Activated naive CD8-positive, alpha-beta T cell (primary cell): ENCODE data around the gene KCTD2.
"Not testable (repeated sequence)": the region's sequence is repeated elsewhere in the genome, so short reads cannot be mapped to it uniquely, and the experiment has no call there.

Experiments used
- H3K27ac Mint-ChIP-seq: one replicate; pipeline ENCODE4 v1.8.0; 2021; ENCODE audit warnings: mixed read lengths
- H3K27me3 Mint-ChIP-seq: one replicate; pipeline ENCODE4 v1.8.0; 2021; ENCODE audit warnings: mixed read lengths
- H3K36me3 Mint-ChIP-seq: one replicate; pipeline ENCODE4 v1.8.0; 2021; ENCODE audit warnings: mixed read lengths
- H3K4me1 Mint-ChIP-seq: one replicate; pipeline ENCODE4 v1.8.0; 2021; ENCODE audit warnings: low read depth, mixed read lengths
- H3K4me3 Mint-ChIP-seq: one replicate; pipeline ENCODE4 v1.8.0; 2021; ENCODE audit warnings: mild to moderate bottlenecking, mixed read lengths
- H3K9me3 Mint-ChIP-seq: one replicate; pipeline ENCODE4 v1.8.0; 2021; ENCODE audit warnings: low read depth, mixed read lengths

Gene KCTD2

DNA sequence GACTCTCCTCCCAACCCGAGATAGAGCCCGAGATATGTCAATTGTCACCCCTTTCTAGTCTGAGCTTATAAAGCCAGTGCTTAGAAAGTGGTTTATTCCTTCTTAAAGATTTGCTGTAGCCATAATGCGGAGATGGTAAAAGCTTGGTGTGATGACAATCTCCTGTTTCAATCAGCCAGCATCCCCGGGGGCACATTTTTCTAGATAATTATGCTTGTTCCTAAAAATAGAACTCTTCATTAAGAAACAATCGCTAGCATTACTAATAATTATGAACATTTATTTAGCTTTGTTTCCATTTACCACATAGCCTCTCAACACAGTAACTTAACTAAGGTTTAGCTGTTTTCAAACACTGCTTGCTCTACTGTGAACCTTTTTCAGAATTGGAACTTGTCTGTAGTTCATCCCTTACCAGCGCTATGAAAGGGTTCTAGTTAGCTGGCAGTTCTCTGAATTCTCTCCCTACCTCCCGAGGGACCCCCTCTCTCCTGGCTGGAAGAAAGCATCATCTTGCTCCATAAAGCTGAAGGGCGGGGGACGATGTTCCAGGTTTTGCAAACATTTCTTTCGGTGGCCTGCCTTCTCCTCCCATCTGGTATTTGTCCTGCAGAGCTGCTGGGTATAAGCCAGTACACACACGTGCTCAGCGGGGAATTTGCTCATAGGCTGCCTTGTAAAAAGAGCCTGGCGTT, 35.5 kb upstream of the KCTD2 start:
- peak overlapping the region; percentile 93 for H3K27ac Mint-ChIP-seq
- H3K4me1 Mint-ChIP-seq: peaks cover 32% of the 10 kb centered on the region
- H3K36me3 Mint-ChIP-seq: peaks cover 10% of the 10 kb centered on the region
- H3K27me3 Mint-ChIP-seq: no peaks in the 10 kb centered on the region
- H3K9me3 Mint-ChIP-seq: no peaks in the 10 kb centered on the region
- H3K4me3 Mint-ChIP-seq: peak overlapping the region; percentile 91

DNA sequence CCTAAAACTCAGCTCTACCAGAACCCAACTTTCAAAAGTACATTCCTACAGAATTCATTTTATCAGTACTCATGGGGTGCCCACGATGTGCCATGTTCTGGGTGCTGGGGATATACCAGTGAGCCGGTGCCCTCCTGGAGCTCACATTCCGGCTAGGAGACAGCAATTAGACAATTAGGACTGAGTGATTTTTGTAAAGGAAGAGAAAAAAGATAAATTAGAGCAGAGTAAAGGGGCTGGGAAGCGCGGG, 35.0 kb upstream of the KCTD2 start:
- Mint-ChIP-seq H3K27me3 (no peaks in the 10 kb centered on the region), H3K9me3 (no peaks in the 10 kb centered on the region), H3K36me3 (peaks cover 10% of the 10 kb centered on the region), H3K4me1 (peaks cover 32% of the 10 kb centered on the region), H3K4me3 (peak overlapping the region; percentile 91), H3K27ac (peak overlapping the region; percentile 93)

DNA sequence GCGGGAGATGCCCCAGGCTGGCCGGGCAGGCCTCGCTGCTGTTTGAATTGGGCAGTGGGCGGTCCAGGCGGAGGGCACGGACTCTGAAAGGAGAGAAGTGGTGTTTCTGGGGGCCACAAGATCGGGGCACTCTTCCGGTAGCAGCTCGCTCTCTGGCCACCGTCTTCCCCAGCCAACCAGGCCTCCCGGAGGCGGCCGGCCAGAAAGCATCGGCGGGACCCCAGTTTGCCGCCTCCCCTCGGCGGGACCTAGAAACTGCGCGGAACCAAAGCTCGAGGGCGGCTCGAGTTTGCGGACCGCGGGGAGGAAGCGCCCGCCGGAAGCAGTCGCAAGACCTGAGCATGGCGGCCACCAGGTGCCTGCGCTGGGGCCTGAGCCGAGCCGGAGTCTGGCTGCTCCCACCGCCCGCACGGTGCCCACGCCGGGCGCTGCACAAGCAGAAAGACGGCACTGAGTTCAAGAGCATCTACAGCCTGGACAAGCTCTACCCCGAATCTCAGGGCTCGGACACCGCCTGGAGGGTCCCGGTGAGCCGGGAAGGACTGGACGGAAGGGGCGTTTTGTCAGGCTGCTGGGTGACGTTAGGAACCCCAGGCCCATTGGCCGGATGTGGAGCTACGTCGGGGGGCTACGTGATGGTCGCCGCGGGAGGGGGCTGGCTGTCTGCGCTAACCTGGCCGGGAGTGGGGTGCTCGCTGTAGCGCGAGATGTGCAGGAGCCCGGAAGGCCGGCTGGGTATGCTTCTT, 34.5 kb upstream of the KCTD2 start, which contains the start of gene MRPL58:
Gene MRPL58, plus strand, starts transcription at position 325 of the 746 bp plus-strand sequence. Its CDS starts 17 bp downstream, at position 342.
- Mint-ChIP-seq H3K27ac (peak within 1 kb of the TSS; percentile 93), H3K9me3 (no peaks in the 10 kb centered on the region), H3K27me3 (no peaks in the 10 kb centered on the region), H3K36me3 (peaks cover 10% of the 10 kb centered on the region), H3K4me3 (peak within 1 kb of the TSS; percentile 91), H3K4me1 (peaks cover 32% of the 10 kb centered on the region)

DNA sequence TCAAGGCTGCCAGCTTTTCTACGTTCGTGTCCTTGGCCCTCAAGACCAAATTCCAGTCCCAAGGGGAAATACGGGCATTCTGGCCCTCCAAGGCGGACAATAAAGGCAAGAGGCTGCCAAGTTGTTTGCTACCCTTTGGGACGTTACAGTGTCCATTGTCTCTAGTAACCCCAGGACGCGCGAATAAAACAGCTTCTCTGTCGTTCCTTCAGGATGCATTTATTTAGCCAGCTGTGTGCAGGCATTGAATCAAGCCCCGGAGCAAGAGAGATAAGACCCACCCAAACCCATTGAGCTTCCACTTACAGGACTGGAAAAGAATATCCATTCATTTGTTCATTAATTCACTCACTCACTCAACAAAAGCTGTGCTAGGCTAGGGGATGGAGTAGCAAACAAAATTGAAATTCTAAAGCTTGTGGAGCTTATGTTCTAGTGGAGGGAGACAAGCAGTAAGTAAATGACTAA, 33.9 kb upstream of the KCTD2 start:
- H3K4me1 Mint-ChIP-seq: peaks cover 34% of the 10 kb centered on the region
- H3K4me3 Mint-ChIP-seq: peak overlapping the region; percentile 91
- H3K27ac Mint-ChIP-seq: peak overlapping the region; percentile 93
- H3K36me3 Mint-ChIP-seq: peaks cover 12% of the 10 kb centered on the region
- no peaks in the 10 kb centered on the region for H3K27me3 Mint-ChIP-seq
- H3K9me3 Mint-ChIP-seq: no peaks in the 10 kb centered on the region

DNA sequence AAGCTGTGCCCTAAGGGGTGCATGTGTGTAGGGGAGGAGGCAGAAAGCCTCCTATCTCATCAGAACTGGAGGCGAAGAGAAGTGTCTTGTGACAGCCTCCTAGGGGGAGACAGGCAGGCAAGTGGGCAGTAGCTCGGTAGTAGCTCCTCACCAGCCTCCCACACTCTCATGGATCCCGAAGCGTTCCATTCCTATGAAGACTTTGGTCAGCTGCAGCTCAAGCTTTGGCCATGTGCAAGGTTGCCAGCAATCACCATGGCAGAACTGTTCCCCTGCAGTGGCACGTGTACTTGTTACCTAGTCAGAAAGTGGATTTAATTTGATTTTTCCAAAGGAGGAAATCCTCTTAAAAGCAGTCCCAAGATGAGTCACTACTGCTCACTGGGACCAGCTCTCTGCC, 27.9 kb upstream of the KCTD2 start:
- H3K4me1 Mint-ChIP-seq: peaks cover 16% of the 10 kb centered on the region
- H3K27ac Mint-ChIP-seq: no peak overlapping the region
- H3K27me3 Mint-ChIP-seq: no peaks in the 10 kb centered on the region
- no peaks in the 10 kb centered on the region for H3K9me3 Mint-ChIP-seq
- H3K4me3 Mint-ChIP-seq: no peak overlapping the region
- peaks cover 14% of the 10 kb centered on the region for H3K36me3 Mint-ChIP-seq

DNA sequence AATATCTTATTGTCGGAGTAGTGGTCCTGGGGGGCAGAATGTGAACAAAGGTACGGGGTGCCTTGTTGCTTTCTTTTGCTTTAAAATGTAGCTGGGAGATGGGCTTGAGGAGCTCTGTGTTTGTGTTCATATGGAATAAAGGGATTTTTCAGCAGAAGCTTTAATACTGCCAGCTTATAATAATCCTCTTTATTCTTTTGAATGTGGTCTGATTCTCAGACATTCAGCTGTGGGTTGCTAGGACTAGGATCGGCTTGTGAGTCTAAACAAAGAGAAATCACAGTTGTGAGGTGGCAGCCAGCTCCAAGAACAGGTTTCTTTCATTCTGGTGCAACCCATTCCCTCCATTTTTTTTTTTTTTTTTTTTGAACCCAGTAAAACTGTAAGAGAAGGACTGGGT, 27.3 kb upstream of the KCTD2 start:
- Mint-ChIP-seq H3K27me3 (no peaks in the 10 kb centered on the region), H3K4me1 (peaks cover 20% of the 10 kb centered on the region), H3K9me3 (no peaks in the 10 kb centered on the region), H3K36me3 (peaks cover 15% of the 10 kb centered on the region), H3K4me3 (no peak overlapping the region), H3K27ac (no peak overlapping the region)

DNA sequence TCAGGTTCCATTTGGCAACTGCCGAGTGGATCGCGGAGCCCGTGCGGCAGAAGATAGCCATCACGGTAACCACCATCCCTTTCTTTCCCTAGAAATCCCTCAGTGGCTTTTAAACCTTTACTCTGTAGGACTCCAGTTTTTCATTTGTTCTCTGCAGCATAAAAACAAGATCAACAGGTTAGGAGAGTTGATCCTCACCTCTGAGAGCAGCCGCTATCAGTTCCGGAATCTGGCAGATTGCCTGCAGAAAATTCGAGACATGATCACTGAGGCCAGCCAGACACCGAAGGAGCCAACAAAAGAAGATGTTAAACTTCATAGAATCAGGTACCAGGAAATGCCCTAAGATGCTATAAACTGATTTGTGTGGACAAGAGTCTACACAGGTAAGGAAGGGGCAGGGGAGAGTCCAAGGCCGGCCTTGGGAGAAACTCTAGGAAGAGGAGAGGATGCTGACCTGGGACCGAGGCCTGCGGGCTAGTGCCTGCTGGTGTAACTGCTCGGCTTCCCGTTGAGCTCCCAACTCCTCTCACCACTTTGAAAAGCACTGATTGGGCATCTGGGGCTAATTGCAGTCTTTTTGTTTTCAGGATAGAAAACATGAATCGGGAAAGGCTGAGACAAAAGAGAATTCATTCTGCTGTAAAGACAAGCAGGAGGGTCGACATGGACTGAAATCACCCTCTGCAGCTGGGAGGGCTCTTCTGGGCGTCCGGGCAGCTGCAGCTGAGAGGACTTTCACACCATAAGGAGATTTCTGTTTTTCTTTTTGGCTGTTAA, 26.5 kb upstream of the KCTD2 start:
- Mint-ChIP-seq H3K27ac (no peak overlapping the region), H3K9me3 (no peaks in the 10 kb centered on the region), H3K36me3 (peaks cover 12% of the 10 kb centered on the region), H3K4me1 (peaks cover 22% of the 10 kb centered on the region), H3K27me3 (no peaks in the 10 kb centered on the region), H3K4me3 (no peak overlapping the region)

DNA sequence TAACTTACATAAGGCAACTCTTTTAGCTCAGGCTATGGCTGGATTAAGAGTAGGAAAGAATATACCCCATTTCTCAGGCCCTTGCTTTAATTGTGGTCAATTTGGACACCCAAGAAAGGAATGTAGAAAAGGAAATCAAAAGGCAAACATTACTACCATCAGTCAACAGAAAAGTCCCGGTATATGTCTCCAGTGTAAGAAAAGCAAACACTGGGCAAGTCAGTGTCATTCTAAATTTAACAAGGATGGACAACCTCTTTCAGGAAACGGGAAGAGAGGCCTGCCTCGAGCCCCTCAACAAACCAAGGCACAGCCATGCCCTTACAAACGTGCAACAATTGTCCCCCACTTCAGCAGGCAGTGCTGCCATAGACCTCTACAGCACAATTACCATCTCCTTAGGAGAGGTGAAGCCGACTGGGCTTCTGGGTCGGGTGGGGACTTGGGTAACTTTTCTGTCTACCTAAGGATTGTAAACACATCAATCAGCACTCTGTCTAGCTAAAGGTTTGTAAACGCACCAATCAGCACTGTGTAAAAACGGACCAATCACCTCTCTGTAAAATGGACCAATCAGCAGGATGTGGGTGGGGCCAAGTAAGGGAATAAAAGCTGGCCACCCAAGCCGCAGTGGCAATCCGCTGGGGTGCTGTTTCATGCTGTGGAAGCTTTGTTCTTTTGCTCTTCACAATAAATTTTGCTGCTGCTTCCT, 22.2 kb upstream of the KCTD2 start:
- Mint-ChIP-seq H3K27me3 (no peaks in the 10 kb centered on the region), H3K4me3 (peak overlapping the region; percentile 55), H3K4me1 (peaks cover 24% of the 10 kb centered on the region), H3K36me3 (peaks cover 10% of the 10 kb centered on the region), H3K9me3 (no peaks in the 10 kb centered on the region), H3K27ac (no peak overlapping the region)

DNA sequence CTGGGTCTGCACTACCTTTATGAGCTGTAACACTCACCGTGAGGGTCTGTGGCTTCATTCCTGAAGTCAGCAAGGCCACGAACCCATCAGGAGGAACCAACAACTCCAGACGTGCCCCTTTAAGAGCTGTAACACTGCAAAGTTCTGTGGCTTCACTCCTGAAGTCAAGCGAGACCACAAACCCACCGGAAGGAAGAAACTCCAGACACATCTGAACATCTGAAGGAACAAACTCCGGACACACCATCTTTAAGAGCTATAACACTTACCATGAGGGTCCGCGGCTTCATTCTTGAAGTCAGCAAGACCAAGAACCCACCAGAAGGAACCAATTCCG, 21.7 kb upstream of the KCTD2 start:
- Mint-ChIP-seq H3K36me3 (peaks cover 10% of the 10 kb centered on the region), H3K4me3 (peak overlapping the region; percentile 55), H3K4me1 (peaks cover 26% of the 10 kb centered on the region)
- H3K27me3 Mint-ChIP-seq, H3K9me3 Mint-ChIP-seq, H3K27ac Mint-ChIP-seq: not testable (repeated sequence)

DNA sequence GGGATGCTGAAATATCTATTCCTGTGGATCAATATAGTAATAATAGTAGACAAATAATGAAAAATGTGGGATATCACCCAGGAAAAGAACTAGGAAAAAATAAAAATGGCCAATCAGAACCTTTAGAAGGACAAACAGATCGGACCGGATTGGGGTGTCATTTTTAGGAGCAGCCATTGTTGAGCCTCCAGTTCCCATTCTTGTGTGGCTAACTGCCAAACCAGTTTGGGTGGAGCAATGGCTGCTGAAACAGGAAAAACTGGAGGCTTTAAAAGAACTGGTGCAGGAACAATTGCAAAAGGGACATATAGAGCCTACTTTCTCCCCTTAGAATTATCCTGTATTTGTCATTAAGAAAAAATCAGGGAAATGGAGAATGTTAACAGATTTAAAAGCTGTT, 20.4 kb upstream of the KCTD2 start:
- not testable (repeated sequence) for H3K9me3 Mint-ChIP-seq, H3K4me3 Mint-ChIP-seq, H3K27ac Mint-ChIP-seq, H3K27me3 Mint-ChIP-seq, H3K36me3 Mint-ChIP-seq
- peaks cover 28% of the 10 kb centered on the region for H3K4me1 Mint-ChIP-seq

DNA sequence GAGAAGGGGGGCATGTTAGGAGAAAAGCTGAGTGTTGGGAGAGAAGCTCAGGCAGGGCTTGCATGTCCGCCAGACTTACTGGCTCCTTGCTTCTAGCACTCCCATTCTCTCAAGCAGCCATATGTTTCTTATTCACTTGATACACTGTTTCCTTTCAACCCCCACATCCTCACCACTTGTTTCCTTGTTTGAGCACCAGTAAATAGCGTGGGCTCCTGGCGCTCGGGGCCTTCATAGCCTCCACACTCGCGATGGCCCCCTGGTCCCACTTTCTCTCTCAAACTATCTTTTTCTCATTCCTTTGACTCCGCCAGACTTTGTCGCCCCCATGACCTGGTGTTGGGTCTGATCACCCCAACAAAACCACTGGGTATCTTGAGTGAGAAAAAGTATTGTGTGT, 16.9 kb upstream of the KCTD2 start:
- Mint-ChIP-seq H3K27ac (no peak overlapping the region), H3K27me3 (no peaks in the 10 kb centered on the region), H3K36me3 (no peaks in the 10 kb centered on the region), H3K9me3 (peaks cover 4% of the 10 kb centered on the region), H3K4me3 (no peak overlapping the region), H3K4me1 (peaks cover 35% of the 10 kb centered on the region)

DNA sequence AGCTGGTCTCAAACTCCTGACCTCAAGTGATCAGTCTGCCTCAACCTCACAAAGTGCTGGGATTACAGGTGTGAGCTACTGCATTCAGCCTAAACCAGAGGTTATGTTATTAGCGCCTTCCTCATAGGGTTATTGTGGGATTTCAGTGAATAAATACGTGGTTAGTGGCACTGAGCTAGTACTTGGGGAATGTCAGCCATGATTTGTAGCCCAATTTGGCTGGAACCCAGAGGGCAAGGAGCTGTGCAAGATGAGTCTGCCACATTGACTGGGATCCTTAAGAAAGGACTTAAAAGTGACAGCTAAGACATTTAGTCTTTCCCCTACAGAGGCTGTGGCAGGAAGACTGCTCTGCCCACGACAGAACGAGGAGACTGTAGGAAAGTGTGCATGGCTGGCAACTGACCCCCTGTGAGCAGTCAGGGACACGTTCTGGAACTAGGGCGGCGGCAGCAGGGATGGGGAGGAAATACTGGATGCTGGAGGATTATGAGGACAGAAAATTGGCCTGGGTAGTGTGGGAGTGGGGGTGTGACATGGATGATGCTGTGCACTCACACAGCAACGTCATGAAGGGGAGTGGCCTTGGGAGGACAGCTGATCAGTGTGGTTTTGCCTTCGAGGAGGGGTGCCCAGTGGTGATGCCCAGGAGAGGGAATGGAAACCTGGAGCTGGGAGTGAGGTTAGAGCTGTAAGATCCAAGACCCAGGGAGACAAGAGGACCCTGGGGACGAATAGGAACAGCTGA, 14.9 kb upstream of the KCTD2 start:
- H3K36me3 Mint-ChIP-seq: no peaks in the 10 kb centered on the region
- H3K9me3 Mint-ChIP-seq: peaks cover 4% of the 10 kb centered on the region
- H3K4me3 Mint-ChIP-seq: peak overlapping the region; percentile 86
- H3K4me1 Mint-ChIP-seq: peaks cover 45% of the 10 kb centered on the region
- peak overlapping the region; percentile 69 for H3K27ac Mint-ChIP-seq
- H3K27me3 Mint-ChIP-seq: no peaks in the 10 kb centered on the region

DNA sequence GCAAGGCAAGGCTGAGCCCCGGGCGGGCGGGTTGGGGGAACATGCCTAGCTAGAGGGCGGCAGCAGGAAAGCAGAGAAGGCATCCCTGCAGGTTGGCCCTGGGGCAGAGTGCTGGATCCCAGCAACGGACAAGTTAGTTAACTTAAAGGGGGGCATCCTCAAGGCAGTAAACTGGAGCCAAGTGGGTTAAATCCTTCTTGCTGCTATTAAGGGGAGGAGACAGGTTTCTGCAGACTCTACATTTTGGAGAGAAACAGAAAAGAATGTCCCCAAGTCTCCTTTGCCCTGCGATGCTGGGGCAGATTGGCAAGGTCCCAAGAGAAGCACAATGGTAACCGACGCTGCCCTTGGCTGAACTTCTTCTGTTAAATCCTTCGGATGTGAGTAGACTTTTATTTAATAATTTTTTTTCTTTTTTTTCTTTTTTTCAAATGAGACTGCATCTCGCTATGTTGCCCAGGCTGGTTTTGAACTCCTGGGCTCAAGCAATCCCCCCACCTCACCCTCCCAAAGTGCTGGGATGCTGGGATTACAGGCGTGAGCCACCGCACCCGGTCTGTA, 14.2 kb upstream of the KCTD2 start:
- Mint-ChIP-seq H3K27me3 (no peaks in the 10 kb centered on the region), H3K27ac (no peak overlapping the region), H3K4me1 (peaks cover 50% of the 10 kb centered on the region), H3K36me3 (no peaks in the 10 kb centered on the region), H3K9me3 (peaks cover 4% of the 10 kb centered on the region), H3K4me3 (peak overlapping the region; percentile 93)
